Common myeloid progenitor, CD34-positive (primary cell): Measurements from ENCODE around the gene CACNA1S.

Experiments
- CTCF ChIA-PET: fragments of 350-600 bp; sonication (Branson Sonifier 250); formaldehyde crosslinking; loops from one replicate; lab custom pipeline; 2021; ENCODE audit warnings: antibody characterized with exemption; lab: Charles Lee
- POLR2A ChIA-PET: fragments of 350-600 bp; sonication (Branson Sonifier 250); formaldehyde crosslinking; loops from one replicate; lab custom pipeline; 2021; ENCODE audit warnings: antibody characterized with exemption; lab: Charles Lee
- DNase-seq, 3 donors: peaks; one replicate each; pipeline versions ENCODE4 v3.0.0 to v3.0.0-alpha.2; 2013
- H3K27ac ChIP-seq, 2 experiments: 1 replicate in 1 of 2; 2 replicates in 1 of 2; pipeline ENCODE4 v1.7.0; 2013; ENCODE audit warnings: inconsistent platforms in 2 of 2, low read length in 2 of 2, mild to moderate bottlenecking in 2 of 2, low read depth in 1 of 2, moderate library complexity in 1 of 2; ENCODE audit not compliant: severe bottlenecking in 2 of 2, insufficient read depth in 1 of 2, poor library complexity in 1 of 2
- H3K27me3 ChIP-seq, 5 experiments: replicated peaks in 2 of 5; 1 replicate in 3 of 5; 2 replicates in 2 of 5; pipeline versions ENCODE4 v1.6.1 to v1.7.0; 2013; ENCODE audit warnings: low read length in 4 of 5, mild to moderate bottlenecking in 2 of 5, moderate library complexity in 2 of 5, inconsistent platforms in 1 of 5; ENCODE audit not compliant: insufficient read depth in 5 of 5, control insufficient read depth in 4 of 5
- H3K36me3 ChIP-seq, 4 experiments: 1 replicate in 2 of 4; 2 replicates in 2 of 4; pipeline versions ENCODE4 v1.6.1 to v1.7.0; 2013; ENCODE audit warnings: low read length in 3 of 4, control low read depth in 1 of 4, mild to moderate bottlenecking in 1 of 4; ENCODE audit not compliant: control insufficient read depth in 4 of 4, insufficient read depth in 4 of 4
- H3K4me1 ChIP-seq, 4 experiments: 1 replicate in 3 of 4; 2 replicates in 1 of 4; pipeline versions ENCODE4 v1.6.1 to v1.7.1; 2013; ENCODE audit warnings: low read length in 3 of 4, mild to moderate bottlenecking in 3 of 4, control low read depth in 1 of 4, inconsistent platforms in 1 of 4, moderate library complexity in 1 of 4; ENCODE audit not compliant: control insufficient read depth in 4 of 4, insufficient read depth in 4 of 4; ENCODE audit errors: control extremely low read depth in 1 of 4
- H3K4me3 ChIP-seq, 7 experiments: 1 replicate in 4 of 7; 2 replicates in 3 of 7; pipeline versions ENCODE4 v1.5.1 to v1.7.0; 2013; ENCODE audit warnings: mild to moderate bottlenecking in 7 of 7, low read length in 6 of 7, moderate library complexity in 6 of 7, inconsistent platforms in 2 of 7, low read depth in 2 of 7, control low read depth in 1 of 7; ENCODE audit not compliant: insufficient read depth in 4 of 7, control insufficient read depth in 1 of 7; ENCODE audit errors: extremely low read depth in 1 of 7
- H3K9me3 ChIP-seq, 5 experiments: 1 replicate in 4 of 5; 2 replicates in 1 of 5; pipeline versions ENCODE4 v1.6.1 to v1.7.1; 2013; ENCODE audit warnings: low read length in 4 of 5, mild to moderate bottlenecking in 2 of 5, inconsistent platforms in 1 of 5, low read depth in 1 of 5, moderate library complexity in 1 of 5; ENCODE audit not compliant: control insufficient read depth in 4 of 5, insufficient read depth in 2 of 5; ENCODE audit errors: control extremely low read depth in 1 of 5
- WGBS: methylation state at CpG from one replicate; pipeline ENCODE4 v1.1.5; 2013; ENCODE audit not compliant: insufficient coverage; 5-methylcytosine and 5-hydroxymethylcytosine counted together

The CACNA1S gene

DNA sequence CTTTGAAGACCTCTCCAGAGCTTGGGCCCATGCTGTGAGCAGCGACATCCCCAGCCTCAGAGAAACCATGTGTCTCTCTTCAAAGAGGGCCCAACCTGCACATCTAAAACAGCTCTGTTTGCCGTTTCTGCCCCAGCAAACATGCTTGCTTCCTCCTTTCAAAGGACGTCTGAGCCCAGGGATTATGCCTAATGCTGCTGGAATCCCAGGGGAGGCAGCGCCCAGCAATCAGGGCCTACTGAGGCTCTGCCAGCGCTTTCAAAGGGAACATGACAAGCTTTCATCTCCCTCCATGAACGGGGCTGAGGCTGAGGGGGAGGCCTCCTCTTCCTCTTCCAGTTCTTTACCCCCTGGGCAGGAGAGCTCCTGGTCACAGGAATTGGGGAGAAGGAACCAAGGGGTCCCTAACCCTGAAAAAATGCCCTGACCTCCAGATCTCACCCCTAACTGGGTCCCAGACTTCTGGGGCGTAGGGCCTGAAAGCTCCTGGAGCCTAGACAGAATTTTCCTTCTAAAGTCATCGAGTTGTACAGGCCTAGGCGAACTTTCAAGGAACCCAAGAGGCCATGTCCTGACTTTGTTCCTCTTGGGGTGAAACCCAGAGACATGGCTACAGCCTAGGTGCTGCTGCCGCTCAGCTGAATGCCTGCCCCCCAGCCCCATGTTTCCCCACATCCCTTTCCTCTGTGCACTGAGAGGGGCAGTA is 28.2 kb upstream of the CACNA1S start:
- no peak for DNase-seq
- 93% methylated on average over 8 of the region's 10 CpGs for whole genome bisulfite sequencing
- H3K36me3 ChIP-seq, result peaks cover 10 to 92% (median 63%) of the 10 kb centered on the region in 4 experiments

DNA sequence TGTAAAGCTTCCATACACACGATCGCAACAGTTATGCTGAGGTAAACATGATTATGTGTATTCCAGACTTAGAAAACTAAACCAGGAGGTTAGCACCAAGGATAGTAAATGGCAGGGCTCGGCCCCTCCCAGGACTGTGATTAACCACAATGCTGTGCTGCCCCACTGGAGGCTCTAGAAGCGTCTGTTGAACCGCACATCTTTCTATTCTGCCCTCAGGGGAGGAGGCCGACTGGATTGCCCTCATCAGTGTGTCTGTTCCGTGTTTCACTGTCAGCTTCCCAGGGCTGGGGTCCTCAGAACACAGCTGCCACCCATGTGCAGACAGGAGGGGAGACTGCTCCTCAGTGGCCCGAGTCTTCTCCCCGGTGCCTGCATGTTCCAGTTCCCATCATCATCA is 27.5 kb upstream of the CACNA1S start:
- no peaks in the 10 kb centered on the region for H3K4me1 ChIP-seq
- no peak overlapping the region for H3K4me3 ChIP-seq
- POLR2A ChIA-PET, result no interaction called here
- 94% methylated on average over 5 of the region's 9 CpGs for WGBS
- no peaks in the 10 kb centered on the region for H3K27me3 ChIP-seq
- DNase-seq, result no peak
- peaks cover 11 to 92% (median 62%) of the 10 kb centered on the region in 4 experiments for H3K36me3 ChIP-seq
- H3K9me3 ChIP-seq, result no peaks in the 10 kb centered on the region
- H3K27ac ChIP-seq, result no peak overlapping the region
- CTCF ChIA-PET, result interaction anchor here (1.0 to 2.0 kb wide), 2 partner anchors 9 to 27 kb away, joined by 4 to 6 read pairs; no protein-coding TSS in a partner anchor

More for the DNA sequence above, 28.2 kb upstream of the CACNA1S start:
- CTCF ChIA-PET, result interaction anchor here (0.7 to 1.0 kb wide), 2 partner anchors 8 to 27 kb away, joined by 3 to 4 read pairs; no protein-coding TSS in a partner anchor
- H3K4me3 ChIP-seq, result no peak overlapping the region
- H3K9me3 ChIP-seq, result no peaks in the 10 kb centered on the region
- H3K27me3 ChIP-seq, result no peaks in the 10 kb centered on the region
- H3K4me1 ChIP-seq, result no peaks in the 10 kb centered on the region
- H3K27ac ChIP-seq, result no peak overlapping the region
- POLR2A ChIA-PET, result no interaction called here

DNA sequence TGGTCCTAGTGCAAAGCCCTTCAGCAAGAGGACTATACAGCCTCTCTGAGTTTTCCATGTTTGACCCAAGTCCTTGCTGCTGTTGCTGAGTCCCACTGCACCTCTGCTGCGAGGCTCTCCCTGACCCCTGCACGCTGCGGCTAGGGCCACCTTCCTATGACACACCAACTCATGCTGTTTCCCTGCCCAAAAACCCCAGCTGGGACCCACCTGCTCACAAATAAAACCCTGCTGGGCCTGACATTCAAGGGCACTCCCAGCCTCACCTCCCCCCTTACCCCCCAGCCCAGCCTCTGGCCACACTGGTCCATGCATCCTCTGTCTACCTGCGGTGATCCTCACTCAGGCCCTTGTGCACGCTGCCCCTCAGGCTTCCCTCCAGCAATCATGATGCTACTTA is 27.1 kb upstream of the CACNA1S start:
- ChIA-PET POLR2A (no interaction called here), CTCF (interaction anchor here (2.0 to 2.3 kb wide), 2 partner anchors 10 to 20 kb away, joined by 6 to 7 read pairs; no protein-coding TSS in a partner anchor)
- no peak overlapping the region for H3K27ac ChIP-seq
- WGBS, result 98% methylated on average over 5 of the region's 5 CpGs
- H3K9me3 ChIP-seq, result no peaks in the 10 kb centered on the region
- H3K4me3 ChIP-seq, result no peak overlapping the region
- H3K27me3 ChIP-seq, result no peaks in the 10 kb centered on the region
- peaks cover 12 to 92% (median 61%) of the 10 kb centered on the region in 4 experiments for H3K36me3 ChIP-seq
- no peaks in the 10 kb centered on the region for H3K4me1 ChIP-seq
- no peak for DNase-seq

DNA sequence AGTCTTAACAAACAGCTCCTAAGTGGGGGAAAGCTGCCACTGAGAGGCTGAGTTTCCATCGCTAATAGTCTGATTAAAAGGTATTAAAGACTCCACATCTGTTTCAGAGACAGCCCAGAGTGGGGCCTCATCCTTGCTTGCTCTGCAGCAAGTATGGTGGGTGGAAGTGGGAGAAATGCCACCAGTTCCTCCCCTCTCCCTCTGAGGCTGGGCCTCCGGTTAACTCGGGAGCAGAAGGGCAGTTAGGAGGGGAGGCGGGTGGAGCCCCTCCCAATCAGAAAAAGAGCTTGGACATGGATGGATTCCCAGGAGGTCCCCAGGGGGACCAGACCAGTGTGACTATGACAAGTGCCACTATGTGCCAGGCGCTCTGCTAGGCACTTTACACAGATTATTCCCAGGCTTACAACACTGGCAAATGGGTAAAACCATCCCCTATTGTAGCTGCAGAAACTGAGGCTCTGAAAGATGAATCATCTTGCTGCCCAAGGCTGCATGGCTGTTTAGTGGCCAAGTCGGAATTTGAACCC is 26.1 kb upstream of the CACNA1S start:
- 100% methylated on average over 3 of the region's 6 CpGs for WGBS
- Histone ChIP-seq H3K4me3 (no peak overlapping the region), H3K36me3 (peaks cover 12 to 85% (median 51%) of the 10 kb centered on the region in 4 experiments), H3K4me1 (no peaks in the 10 kb centered on the region), H3K27me3 (no peaks in the 10 kb centered on the region), H3K9me3 (no peaks in the 10 kb centered on the region), H3K27ac (no peak overlapping the region)
- no peak for DNase-seq
- ChIA-PET POLR2A (no interaction called here), CTCF (interaction anchor here (1.2 to 2.3 kb wide), 4 partner anchors 11 to 166 kb away, joined by 3 to 7 read pairs (median 4); no protein-coding TSS in a partner anchor)

DNA sequence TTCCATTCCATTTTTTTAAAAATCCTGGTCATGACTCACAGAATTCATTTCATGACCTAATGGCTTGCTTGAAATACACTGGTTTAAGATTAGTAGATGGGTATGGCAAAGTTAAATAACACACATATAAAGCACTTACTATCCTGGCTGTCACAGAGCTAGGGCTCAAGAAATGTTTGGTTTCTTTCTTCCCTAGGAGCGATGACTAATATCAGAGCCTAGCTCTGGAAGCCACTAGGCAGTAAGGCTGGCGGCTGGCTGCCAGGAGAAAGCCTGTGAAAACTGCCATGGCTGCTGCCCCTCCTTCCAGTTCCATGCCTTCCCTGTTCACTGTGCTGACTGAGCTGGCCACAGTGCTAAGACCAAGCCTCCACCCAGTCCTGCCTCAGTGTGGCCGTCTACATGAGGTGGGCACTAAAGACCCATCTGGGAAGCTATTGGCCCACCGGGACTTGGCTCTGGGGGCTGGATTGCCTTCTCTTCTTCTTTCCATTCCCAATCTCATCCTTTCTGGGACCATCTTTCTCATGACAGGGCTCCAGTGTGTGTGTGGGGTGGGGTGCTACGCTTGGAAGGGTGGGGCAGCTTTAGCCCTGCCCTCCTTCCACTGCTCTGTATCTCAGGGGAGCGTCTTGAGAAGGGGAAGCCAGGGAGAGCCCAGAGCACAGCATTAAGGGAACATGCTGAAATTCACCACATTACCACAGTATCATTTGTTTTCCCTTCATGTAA is 25.5 kb upstream of the CACNA1S start:
- Histone ChIP-seq H3K27ac (no peak overlapping the region), H3K4me3 (no peak overlapping the region), H3K4me1 (no peaks in the 10 kb centered on the region), H3K36me3 (peaks cover 9 to 79% (median 47%) of the 10 kb centered on the region in 4 experiments), H3K9me3 (no peaks in the 10 kb centered on the region), H3K27me3 (no peaks in the 10 kb centered on the region)
- CTCF ChIA-PET, result interaction anchor here (0.5 to 2.3 kb wide), 7 partner anchors 8 to 385 kb away, joined by 3 to 7 read pairs (median 3); no protein-coding TSS in a partner anchor
- 86% methylated on average over 2 of the region's 6 CpGs for WGBS
- POLR2A ChIA-PET, result no interaction called here
- no peak for DNase-seq

DNA sequence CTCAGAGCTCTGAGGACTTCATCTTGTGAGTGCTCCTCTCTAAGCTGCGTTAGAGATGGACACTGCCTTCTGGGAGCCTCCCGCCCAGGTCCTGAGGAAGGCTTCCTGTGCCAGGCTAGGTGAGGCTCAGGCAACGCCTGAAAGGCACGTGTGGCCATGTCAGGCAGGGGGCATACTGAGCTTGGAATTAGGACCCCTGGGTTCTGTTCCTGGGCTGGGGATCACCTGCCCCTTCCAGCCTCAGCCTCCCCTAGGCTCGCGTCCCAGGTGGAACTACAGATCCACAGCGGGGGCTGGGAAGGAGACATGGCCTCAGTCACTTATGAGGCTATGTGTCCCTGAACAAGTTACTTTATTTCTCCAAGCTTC is 24.8 kb upstream of the CACNA1S start:
- Histone ChIP-seq H3K27ac (no peak overlapping the region), H3K4me3 (no peak overlapping the region), H3K4me1 (no peaks in the 10 kb centered on the region), H3K9me3 (no peaks in the 10 kb centered on the region), H3K27me3 (no peaks in the 10 kb centered on the region), H3K36me3 (peaks cover 9 to 72% (median 43%) of the 10 kb centered on the region in 4 experiments)
- DNase-seq, result no peak
- ChIA-PET POLR2A (no interaction called here), CTCF (interaction anchor here (0.5 to 2.3 kb wide), 4 partner anchors 9 to 386 kb away, joined by 3 to 7 read pairs (median 4); no protein-coding TSS in a partner anchor)
- 100% methylated on average over 7 of the region's 7 CpGs for WGBS
